ENCODE results near the gene SART3.

DNA sequence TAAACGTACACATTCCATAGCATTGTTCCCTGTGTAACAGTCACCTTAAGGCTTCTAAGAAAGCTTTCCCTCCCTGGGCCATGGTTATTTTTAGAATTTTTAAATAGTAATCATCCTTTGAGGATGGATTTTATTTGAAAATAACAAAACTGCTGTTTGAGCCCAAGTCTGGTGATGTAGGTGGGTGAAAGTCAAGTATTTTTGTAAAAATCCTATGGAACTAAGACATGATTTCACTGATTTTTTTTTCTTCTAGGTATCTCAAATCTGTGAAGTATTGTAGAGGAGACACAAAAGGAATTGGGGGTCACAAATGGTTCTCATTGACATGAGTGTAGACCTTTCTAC is 2.8 kb upstream of the SART3 start:
- TF ChIP-seq, protein P1, sequence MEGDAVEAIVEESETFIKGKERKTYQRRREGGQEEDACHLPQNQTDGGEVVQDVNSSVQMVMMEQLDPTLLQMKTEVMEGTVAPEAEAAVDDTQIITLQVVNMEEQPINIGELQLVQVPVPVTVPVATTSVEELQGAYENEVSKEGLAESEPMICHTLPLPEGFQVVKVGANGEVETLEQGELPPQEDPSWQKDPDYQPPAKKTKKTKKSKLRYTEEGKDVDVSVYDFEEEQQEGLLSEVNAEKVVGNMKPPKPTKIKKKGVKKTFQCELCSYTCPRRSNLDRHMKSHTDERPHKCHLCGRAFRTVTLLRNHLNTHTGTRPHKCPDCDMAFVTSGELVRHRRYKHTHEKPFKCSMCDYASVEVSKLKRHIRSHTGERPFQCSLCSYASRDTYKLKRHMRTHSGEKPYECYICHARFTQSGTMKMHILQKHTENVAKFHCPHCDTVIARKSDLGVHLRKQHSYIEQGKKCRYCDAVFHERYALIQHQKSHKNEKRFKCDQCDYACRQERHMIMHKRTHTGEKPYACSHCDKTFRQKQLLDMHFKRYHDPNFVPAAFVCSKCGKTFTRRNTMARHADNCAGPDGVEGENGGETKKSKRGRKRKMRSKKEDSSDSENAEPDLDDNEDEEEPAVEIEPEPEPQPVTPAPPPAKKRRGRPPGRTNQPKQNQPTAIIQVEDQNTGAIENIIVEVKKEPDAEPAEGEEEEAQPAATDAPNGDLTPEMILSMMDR (IDR thresholded peaks at IDR 0.05) = peak in 1 of 7 experiments; percentile 14
- TF ChIP-seq POLR2A (IDR thresholded peaks at IDR 0.05) = no peak
